WI38 (cell line): ENCODE measurements around the gene TEAD1.
A peak's percentile ranks its signal among the peaks of the same experiment; 100 is the strongest.

Experiments used
- H3K4me3 ChIP-seq: 2 replicates; pipeline ENCODE4 v1.5.1; 2011; ENCODE audit warnings: low read depth, mild to moderate bottlenecking, control low read depth, low read length
- TF ChIP-seq, protein P1 (sequence below): IDR thresholded peaks from 2 replicates; pipeline ENCODE4 v1.5.1; 2012; ENCODE audit warnings: low read depth, mild to moderate bottlenecking, control low read depth, low read length

Gene TEAD1

GRCh38 chr11:12809364-12809763 is 135.1 kb downstream of the TEAD1 start:
- TF ChIP-seq, protein P1, sequence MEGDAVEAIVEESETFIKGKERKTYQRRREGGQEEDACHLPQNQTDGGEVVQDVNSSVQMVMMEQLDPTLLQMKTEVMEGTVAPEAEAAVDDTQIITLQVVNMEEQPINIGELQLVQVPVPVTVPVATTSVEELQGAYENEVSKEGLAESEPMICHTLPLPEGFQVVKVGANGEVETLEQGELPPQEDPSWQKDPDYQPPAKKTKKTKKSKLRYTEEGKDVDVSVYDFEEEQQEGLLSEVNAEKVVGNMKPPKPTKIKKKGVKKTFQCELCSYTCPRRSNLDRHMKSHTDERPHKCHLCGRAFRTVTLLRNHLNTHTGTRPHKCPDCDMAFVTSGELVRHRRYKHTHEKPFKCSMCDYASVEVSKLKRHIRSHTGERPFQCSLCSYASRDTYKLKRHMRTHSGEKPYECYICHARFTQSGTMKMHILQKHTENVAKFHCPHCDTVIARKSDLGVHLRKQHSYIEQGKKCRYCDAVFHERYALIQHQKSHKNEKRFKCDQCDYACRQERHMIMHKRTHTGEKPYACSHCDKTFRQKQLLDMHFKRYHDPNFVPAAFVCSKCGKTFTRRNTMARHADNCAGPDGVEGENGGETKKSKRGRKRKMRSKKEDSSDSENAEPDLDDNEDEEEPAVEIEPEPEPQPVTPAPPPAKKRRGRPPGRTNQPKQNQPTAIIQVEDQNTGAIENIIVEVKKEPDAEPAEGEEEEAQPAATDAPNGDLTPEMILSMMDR = no peak
- H3K4me3 ChIP-seq = no peak overlapping the region

GRCh38 chr11:12809864-12810567 is 135.8 kb downstream of the TEAD1 start:
- TF ChIP-seq, protein P1 = no peak
- H3K4me3 ChIP-seq = no peak overlapping the region

- no peak overlapping the region for H3K4me3 ChIP-seq
- TF ChIP-seq, protein P1 = no peak
Observed at GRCh38 chr11:12810568-12810894, 136.3 kb downstream of the TEAD1 start.

DNA sequence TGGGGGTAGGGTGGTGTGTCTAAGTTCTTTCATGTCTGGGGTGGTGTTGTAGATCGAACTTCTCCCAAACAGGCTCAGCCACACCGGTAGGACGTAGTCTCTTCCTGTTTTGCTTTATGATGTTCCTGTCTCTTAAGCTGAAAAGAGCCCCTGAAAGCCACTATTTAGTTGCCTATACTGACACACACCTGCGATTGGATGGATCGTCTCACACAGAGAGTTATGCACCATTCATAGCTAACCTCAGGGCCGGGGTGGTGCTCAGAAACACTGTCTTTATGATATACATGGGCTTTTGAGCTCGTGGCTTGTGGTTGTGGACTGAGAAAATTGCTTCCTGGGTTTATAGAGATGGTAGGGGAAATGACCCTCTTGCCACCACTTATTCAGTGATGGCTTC is 137.6 kb downstream of the TEAD1 start:
- H3K4me3 ChIP-seq = no peak overlapping the region
- TF ChIP-seq, protein P1 = no peak

DNA sequence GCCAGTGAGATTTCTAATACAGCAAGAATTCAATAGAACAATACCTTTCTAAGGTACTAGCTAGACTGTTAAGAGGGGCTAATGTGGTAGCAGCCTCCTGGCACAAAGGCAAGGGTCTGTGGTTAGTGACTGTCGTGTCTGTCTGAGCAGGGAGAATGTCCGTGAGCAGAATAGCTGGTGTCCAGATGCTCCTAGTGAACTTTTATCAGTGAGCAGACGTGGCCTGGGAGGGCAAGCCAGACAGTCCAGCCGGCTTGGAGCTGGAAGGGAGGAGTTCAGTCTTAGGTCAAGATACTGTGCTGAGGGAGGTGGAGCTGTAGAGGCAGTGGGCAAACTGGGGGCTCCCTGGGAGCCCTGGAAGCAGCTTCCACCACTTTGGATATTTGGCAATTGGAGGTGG is 138.6 kb downstream of the TEAD1 start:
- no peak overlapping the region for H3K4me3 ChIP-seq
- TF ChIP-seq, protein P1 = no peak

DNA sequence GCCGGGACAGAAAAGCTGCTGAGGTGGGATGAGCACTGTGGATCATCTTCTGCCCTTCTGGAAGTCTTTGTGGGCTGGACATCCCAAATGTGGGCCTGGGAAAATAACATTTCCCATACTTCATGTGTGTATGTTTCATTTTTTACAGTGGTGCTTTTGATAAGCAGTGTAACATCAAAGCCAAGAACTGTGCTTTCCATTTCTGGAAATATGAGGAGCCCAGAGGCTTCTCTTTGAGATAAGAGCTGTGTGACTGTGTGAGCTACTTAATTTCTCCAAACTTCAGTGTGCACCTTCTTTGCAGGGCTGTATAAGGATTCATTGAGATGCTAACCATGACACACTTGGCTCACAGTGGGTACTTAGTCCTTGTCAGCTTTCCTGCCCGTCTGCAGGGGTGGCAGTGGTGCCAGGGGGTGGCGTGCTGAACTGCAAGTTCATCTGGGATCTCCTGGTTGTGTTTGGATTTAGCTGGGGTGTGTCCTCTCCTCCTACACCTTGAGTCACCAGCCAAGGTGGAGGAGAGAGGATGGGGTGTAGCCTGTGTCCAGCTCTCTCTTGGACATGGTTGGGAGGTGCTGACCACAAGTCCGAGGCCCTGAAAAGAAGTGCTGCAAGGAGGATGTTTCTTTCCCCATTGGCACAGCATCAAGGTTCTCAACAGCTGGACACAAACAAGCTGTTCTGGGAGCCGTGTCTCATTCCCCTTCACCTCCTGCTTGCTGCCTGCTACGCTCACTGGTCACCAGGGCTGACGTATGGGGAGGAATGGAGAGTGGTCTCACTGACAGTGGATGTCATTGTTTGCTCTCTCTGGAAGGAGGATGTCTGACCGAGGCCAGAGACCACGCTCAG is 139.4 kb downstream of the TEAD1 start:
- H3K4me3 ChIP-seq = no peak overlapping the region
- TF ChIP-seq, protein P1 = no peak

DNA sequence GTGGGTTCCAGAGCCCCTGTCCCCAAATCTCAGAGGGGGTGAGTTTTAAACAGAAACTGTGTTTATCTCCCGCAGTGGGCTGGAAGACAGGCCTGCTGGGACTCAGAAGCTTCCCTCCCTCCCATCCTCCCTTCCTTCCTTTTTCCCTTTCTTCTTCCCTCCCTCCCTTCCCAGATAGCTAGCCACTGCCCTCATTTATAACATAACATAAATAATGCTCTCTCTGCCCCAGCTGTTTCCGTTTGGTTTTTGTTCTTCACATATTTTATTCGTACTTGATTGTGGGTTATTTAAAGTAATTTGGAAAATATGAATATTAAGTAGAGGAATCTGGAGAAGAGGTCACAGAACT is 140.9 kb downstream of the TEAD1 start:
- H3K4me3 ChIP-seq = peak overlapping the region; percentile 24
- TF ChIP-seq, protein P1 = no peak
